ENCODE measurements around the gene OR2H1. TPM values are rescaled to one million over a fixed set of nuclear protein-coding genes. Genes with fewer than 3 reads are reported as not detected.

Gene OR2H1
- total RNA-seq, 1 experiment from 2014 or later = not detected

GRCh38 chr6:29510202-29510601, 53.2 kb downstream of the OR2H1 start:
- Histone ChIP-seq H3K36me3 (no peaks in the 10 kb centered on the region), H3K27ac (no peak overlapping the region), H3K4me1 (no peaks in the 10 kb centered on the region), H3K9me3 (replicated peaks) (no peaks in the 10 kb centered on the region), H3K27me3 (no peaks in the 10 kb centered on the region), H3K4me3 (no peak overlapping the region)
- DNase-seq = peak in 1 of 2 experiments; percentile 6

- no peak for DNase-seq
These were observed 53.9 kb downstream of the OR2H1 start for GRCh38 chr6:29510746-29511300.

More at GRCh38 chr6:29510746-29511300, 53.9 kb downstream of the OR2H1 start:
- no peak overlapping the region for H3K27ac ChIP-seq
- no peaks in the 10 kb centered on the region for H3K36me3 ChIP-seq
- H3K27me3 ChIP-seq = no peaks in the 10 kb centered on the region
- H3K4me3 ChIP-seq = no peak overlapping the region
- peaks cover 2% of the 10 kb centered on the region; the same call in 1 of the 2 replicates for H3K4me1 ChIP-seq
- H3K9me3 ChIP-seq (replicated peaks) = no peaks in the 10 kb centered on the region

Other genes with a start within 250 kb of the OR2H1 start
- gene OR14J1, start 155.5 kb upstream of the OR2H1 start, total RNA-seq (2014; rRNA removed; shearing (Covaris generic)) = not detected in 2 replicates
- gene OR5V1, start 88.3 kb upstream of the OR2H1 start, total RNA-seq (2014; rRNA removed; shearing (Covaris generic)) = not detected in 2 replicates
- gene OR12D3, start 81.9 kb upstream of the OR2H1 start, total RNA-seq (2014; rRNA removed; shearing (Covaris generic)) = not detected in 2 replicates
- not detected in 2 replicates for gene OR12D2, start 61.5 kb upstream of the OR2H1 start, total RNA-seq (2014; rRNA removed; shearing (Covaris generic))
- not detected in 2 replicates for gene OR12D1, start 42.2 kb upstream of the OR2H1 start, total RNA-seq (2014; rRNA removed; shearing (Covaris generic))
- not detected in 2 replicates for gene OR10C1, start 17.8 kb upstream of the OR2H1 start, total RNA-seq (2014; rRNA removed; shearing (Covaris generic))
- gene OR11A1, start 84 bp upstream of the OR2H1 start, total RNA-seq (2014; rRNA removed; shearing (Covaris generic)) = not detected in 2 replicates
- not detected in 2 replicates for gene MAS1L, start 30.8 kb downstream of the OR2H1 start, total RNA-seq (2014; rRNA removed; shearing (Covaris generic))
- gene UBD, start 102.6 kb downstream of the OR2H1 start, total RNA-seq (2014; rRNA removed; shearing (Covaris generic)) = not detected in 2 replicates
- not detected in 2 replicates for gene OR2H2, start 128.0 kb downstream of the OR2H1 start, total RNA-seq (2014; rRNA removed; shearing (Covaris generic))
- gene GABBR1, start 176.0 kb downstream of the OR2H1 start, total RNA-seq (2014; rRNA removed; shearing (Covaris generic)) = 5.5 and 12.1 TPM in 2 replicates
- gene MOG, start 199.9 kb downstream of the OR2H1 start, total RNA-seq (2014; rRNA removed; shearing (Covaris generic)) = not detected in 2 replicates
- gene ZFP57, start 224.0 kb downstream of the OR2H1 start, total RNA-seq (2014; rRNA removed; shearing (Covaris generic)) = 0.08 TPM in 1 of 2 replicates, not detected in the other